GM21515 (cell line): Measurements from ENCODE around the gene LYPD4.

Experiments
- ATAC-seq: cut with Tn5 transposase; IDR thresholded peaks from one replicate; pipeline ENCODE4 v1.9.1; 2021; ENCODE audit not compliant: unreplicated experiment

The LYPD4 gene

GRCh38 chr19:41844601-41845000, at the start of gene LYPD4:
TSS of gene LYPD4 (minus strand) at chr19:41844683. CDS start at chr19:41839285, 5,398 bp downstream.
- no peak for ATAC-seq

GRCh38 chr19:41893899-41894298, 49.4 kb upstream of the LYPD4 start:
- no peak for ATAC-seq

- ATAC-seq, result no peak
Observed at GRCh38 chr19:41892173-41892902, 47.9 kb upstream of the LYPD4 start.

- no peak for ATAC-seq
Observed at GRCh38 chr19:41890936-41891335, 46.5 kb upstream of the LYPD4 start.

GRCh38 chr19:41889896-41890295, 45.4 kb upstream of the LYPD4 start:
- no peak for ATAC-seq

- no peak for ATAC-seq
Observed at GRCh38 chr19:41888926-41889325, 44.4 kb upstream of the LYPD4 start.

GRCh38 chr19:41887711-41888382, 43.4 kb upstream of the LYPD4 start:
- no peak for ATAC-seq

GRCh38 chr19:41886761-41887710, 42.6 kb upstream of the LYPD4 start:
- ATAC-seq, result no peak

GRCh38 chr19:41883821-41884733, 39.6 kb upstream of the LYPD4 start:
- peak; percentile 72 for ATAC-seq

GRCh38 chr19:41883463-41883820, 39.0 kb upstream of the LYPD4 start:
- no peak for ATAC-seq

- ATAC-seq, result no peak
Observed at GRCh38 chr19:41882568-41883462, 38.3 kb upstream of the LYPD4 start, which contains the start of gene ARHGEF1. TSS of gene ARHGEF1 (plus strand) at chr19:41883184. CDS start at chr19:41888083, 4,899 bp downstream.

- no peak for ATAC-seq
Observed at GRCh38 chr19:41880329-41880708, 35.8 kb upstream of the LYPD4 start.

GRCh38 chr19:41879670-41880328, 35.3 kb upstream of the LYPD4 start:
- ATAC-seq, result no peak

- no peak for ATAC-seq
Observed at GRCh38 chr19:41879080-41879479, 34.6 kb upstream of the LYPD4 start.

- no peak for ATAC-seq
Observed at GRCh38 chr19:41877916-41878905, 33.7 kb upstream of the LYPD4 start.

GRCh38 chr19:41876847-41877832, 32.7 kb upstream of the LYPD4 start, which contains the start of gene CD79A:
TSS of gene CD79A (plus strand) at chr19:41877279. CDS start at chr19:41877305, 26 bp downstream.
- peak; percentile 46 for ATAC-seq
